GM13977 (cell line): Measurements from ENCODE around the gene ILF3.

Experiments used
- DNase-seq: peaks from one replicate; pipeline ENCODE4 v3.0.0; 2012; ENCODE audit warnings: low spot score
- in situ Hi-C: fragments of 300-500 bp; cut with MboI; formaldehyde crosslinking; loops from one replicate; pipeline ENCODE4 v1.12.0; 2022; ENCODE audit warnings: low sequenced_read_pairs, low pct_unique_long_range_greater_than_20kb, mixed read lengths, inconsistent platforms; ENCODE audit not compliant: unreplicated experiment
- TF ChIP-seq, protein P1 (sequence below): IDR thresholded peaks from 2 replicates; pipeline ENCODE4 v1.5.1; 2012; ENCODE audit warnings: mild to moderate bottlenecking, control low read depth; ENCODE audit not compliant: insufficient read depth; ENCODE audit errors: extremely low read depth, missing control alignments

Gene ILF3

DNA sequence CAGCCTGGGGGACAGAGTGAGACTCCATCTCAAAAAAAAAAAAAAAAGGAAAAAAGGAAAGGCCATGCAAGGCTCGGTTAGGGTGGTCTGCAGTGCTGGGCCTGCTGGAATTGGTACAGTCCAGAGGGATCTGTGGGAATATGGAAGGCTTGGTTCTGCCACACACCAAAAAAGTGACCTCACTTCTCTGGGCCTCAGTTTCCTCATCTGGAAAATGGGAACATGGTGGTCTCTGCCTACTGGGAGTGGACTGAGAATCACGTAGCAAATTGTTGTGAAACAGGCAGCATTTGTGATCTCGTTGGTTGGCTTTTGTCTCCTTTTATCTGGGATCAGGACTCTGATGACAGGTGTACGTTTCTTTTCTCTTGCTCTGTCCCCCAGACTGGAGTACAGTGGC is 71.3 kb downstream of the ILF3 start:
- in situ Hi-C loops, result no loop called here

DNA sequence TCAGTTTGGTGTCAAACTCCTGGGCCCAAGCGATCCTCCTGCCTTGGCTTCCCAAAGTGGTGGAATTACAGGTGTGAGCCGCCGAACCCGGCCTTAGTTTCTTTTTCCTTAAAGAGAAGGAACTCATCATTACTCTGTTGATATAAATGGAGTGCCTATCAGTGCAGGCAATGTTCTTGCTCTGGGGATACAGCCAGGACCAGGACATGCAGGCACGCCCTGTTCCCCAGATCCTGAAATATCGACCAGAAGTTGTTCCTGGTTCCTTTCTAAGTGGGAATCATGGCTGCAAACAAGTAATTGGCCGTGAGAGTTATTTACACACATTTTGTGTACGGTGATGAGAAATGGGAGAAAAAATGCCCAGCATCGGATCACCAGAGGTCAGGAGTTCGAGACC is 72.1 kb downstream of the ILF3 start:
- in situ Hi-C loops, result no loop called here
- no peak for DNase-seq
- TF ChIP-seq, protein P1, sequence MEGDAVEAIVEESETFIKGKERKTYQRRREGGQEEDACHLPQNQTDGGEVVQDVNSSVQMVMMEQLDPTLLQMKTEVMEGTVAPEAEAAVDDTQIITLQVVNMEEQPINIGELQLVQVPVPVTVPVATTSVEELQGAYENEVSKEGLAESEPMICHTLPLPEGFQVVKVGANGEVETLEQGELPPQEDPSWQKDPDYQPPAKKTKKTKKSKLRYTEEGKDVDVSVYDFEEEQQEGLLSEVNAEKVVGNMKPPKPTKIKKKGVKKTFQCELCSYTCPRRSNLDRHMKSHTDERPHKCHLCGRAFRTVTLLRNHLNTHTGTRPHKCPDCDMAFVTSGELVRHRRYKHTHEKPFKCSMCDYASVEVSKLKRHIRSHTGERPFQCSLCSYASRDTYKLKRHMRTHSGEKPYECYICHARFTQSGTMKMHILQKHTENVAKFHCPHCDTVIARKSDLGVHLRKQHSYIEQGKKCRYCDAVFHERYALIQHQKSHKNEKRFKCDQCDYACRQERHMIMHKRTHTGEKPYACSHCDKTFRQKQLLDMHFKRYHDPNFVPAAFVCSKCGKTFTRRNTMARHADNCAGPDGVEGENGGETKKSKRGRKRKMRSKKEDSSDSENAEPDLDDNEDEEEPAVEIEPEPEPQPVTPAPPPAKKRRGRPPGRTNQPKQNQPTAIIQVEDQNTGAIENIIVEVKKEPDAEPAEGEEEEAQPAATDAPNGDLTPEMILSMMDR, result no peak

More for the DNA sequence above, 71.3 kb downstream of the ILF3 start:
- no peak for DNase-seq
- TF ChIP-seq, protein P1, result no peak

DNA sequence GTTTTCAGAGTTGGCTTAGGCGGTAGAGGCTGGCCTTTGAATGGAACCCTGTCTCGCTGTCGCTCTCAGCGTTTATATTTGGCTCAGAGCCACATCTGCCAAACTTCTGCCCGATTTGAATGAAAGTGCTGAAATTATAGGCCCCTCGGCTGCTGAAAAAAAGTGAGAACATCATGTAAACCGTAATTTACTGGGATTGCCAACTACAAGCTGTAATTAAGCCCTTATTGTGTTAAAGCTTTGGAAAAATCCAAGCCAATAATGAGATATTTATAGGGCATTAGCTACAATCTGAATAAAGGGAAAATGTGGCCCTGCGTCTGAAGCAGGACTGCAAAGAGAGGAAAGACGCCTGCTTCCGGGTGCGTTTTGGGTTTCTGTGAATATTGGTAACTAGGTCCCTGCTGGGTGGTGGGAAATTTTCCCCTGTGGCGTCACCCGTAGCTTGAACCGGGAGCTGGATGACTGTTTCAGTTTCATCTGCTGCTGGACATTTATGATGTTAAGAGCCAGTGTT is 73.6 kb downstream of the ILF3 start:
- TF ChIP-seq, protein P1, result no peak
- in situ Hi-C loops, result no loop called here
- DNase-seq, result no peak

DNA sequence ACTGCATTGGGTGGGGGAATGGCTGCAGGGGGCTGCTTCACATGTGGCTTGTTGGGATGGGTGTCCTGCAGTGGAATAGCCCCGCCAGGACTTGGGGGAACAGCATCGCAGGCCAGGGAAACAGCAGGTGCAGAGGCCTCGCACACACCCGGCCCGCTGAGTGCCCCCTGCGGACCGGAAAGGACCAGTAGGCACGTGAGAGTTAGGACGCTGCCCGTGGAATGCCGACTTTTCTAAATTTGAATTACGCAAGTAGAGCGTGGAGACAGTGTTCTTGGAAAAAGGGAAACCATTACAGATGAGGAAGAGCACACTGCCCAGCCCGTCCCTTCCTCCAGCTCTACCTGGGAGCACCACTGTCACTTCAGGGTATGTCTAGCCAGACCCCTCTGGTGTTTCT is 75.3 kb downstream of the ILF3 start:
- TF ChIP-seq, protein P1, result no peak
- in situ Hi-C loops, result no loop called here
- DNase-seq, result no peak

DNA sequence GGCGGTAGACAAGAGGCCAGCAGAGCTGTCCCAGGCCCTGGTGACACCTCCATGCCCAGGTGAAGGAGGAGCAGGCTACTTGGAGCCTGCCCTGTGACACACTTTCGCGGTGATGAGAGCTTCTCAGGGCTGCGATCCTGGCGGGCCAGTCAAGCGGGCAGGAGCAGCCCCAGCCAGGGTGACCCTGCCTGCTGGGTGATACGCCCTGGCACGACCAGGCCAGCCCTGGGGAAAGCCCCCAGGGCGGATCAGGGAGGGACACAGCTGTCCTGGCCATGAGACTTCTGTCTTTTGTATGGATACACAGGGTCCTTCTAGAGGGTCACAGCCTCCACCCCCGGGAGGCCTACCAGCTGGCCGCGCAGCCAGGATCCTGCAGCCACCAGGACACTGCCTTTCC is 76.8 kb downstream of the ILF3 start:
- in situ Hi-C loops, result no loop called here
- TF ChIP-seq, protein P1, result no peak
- peak; percentile 7 for DNase-seq

DNA sequence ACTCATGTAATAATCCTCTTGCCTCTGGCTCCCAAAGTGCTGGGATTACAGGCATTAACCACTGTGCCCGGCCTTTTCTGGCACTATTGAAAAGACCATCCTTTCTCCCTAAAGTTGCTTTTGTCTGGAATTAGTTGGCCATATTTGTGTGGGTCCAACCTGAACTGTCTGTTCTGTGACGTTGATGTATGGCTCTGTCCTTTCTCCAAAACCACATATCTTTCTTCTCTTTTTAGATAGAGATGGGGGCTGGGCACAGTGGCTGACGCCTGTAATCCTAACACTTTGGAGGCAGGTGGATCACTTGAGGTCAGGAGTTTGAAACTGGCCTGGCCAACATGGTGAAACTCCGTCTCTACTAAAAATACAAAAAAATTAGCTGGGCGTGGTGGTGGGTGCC is 81.6 kb downstream of the ILF3 start:
- DNase-seq, result no peak
- in situ Hi-C loops, result no loop called here

More for the DNA sequence above, 81.6 kb downstream of the ILF3 start:
- TF ChIP-seq, protein P1, result no peak
